ENCODE results near the gene POLD2. TPM values are rescaled to one million over a fixed set of nuclear protein-coding genes. Genes with fewer than 3 reads are reported as not detected.

POLD2 gene
- total and polyA plus RNA-seq, 2 donors (not counting 3 experiments of a cell fraction or from before 2014, with no cell fraction given) = 96.5 to 122 TPM

- Histone ChIP-seq H3K9me1 (replicated peaks; ENCODE audit: control insufficient read depth, extremely low read depth, insufficient read depth, low read length) (no peaks in the 10 kb centered on the region), H4K20me1 (replicated peaks; ENCODE audit: control insufficient read depth, extremely low read depth, insufficient read depth, low read length) (no peaks in the 10 kb centered on the region), H3K4me3 (replicated peaks in 1 of 3; ENCODE audit: insufficient read depth in 1 of 3, low read depth in 1 of 3, low read length in 3 of 3) (no peak overlapping the region), H3K27ac (ENCODE audit: insufficient read depth, low read depth, low read length) (no peak overlapping the region), H2AFZ (ENCODE audit: low read depth, low read length) (no peak overlapping the region), H3K4me2 (ENCODE audit: insufficient read depth, low read length) (no peak overlapping the region), H3K36me3 (ENCODE audit: control insufficient read depth in 2 of 2, extremely low read depth in 1 of 2, insufficient read depth in 2 of 2, low read length in 2 of 2) (peaks cover 0 to 2% of the 10 kb centered on the region in 2 experiments), H3K9ac (replicated peaks; ENCODE audit: extremely low read depth, insufficient read depth, low read length) (no peak overlapping the region), H3K4me1 (ENCODE audit: control insufficient read depth, extremely low read depth, insufficient read depth, low read length) (peaks cover 17% of the 10 kb centered on the region), H3K27me3 (ENCODE audit: control insufficient read depth in 2 of 2, insufficient read depth in 2 of 2, low read length in 2 of 2) (no peaks in the 10 kb centered on the region), H3K79me2 (ENCODE audit: control insufficient read depth, insufficient read depth, low read length) (no peaks in the 10 kb centered on the region), H3K9me3 (replicated peaks; ENCODE audit: control insufficient read depth, insufficient read depth, low read length) (no peaks in the 10 kb centered on the region)
- dilution Hi-C loops (cut with MboI; ENCODE audit: extremely low pct_ligation_motif_present, low sequenced_read_pairs) = no loop called here
- DNase-seq (ENCODE audit: low read depth, low spot score) = no peak
- no peak for TF ChIP-seq JUN (IDR thresholded peaks at IDR 0.05; ENCODE audit: borderline replicate concordance, insufficient read depth, insufficient read length, low read depth)
- TF ChIP-seq GATA2 (IDR thresholded peaks at IDR 0.05; ENCODE audit: insufficient read depth, insufficient read length, low read depth, low read length) = no peak
- no peak for TF ChIP-seq POLR2A (IDR thresholded peaks at IDR 0.05; ENCODE audit: low read depth, low read length)
- TF ChIP-seq, protein P1, sequence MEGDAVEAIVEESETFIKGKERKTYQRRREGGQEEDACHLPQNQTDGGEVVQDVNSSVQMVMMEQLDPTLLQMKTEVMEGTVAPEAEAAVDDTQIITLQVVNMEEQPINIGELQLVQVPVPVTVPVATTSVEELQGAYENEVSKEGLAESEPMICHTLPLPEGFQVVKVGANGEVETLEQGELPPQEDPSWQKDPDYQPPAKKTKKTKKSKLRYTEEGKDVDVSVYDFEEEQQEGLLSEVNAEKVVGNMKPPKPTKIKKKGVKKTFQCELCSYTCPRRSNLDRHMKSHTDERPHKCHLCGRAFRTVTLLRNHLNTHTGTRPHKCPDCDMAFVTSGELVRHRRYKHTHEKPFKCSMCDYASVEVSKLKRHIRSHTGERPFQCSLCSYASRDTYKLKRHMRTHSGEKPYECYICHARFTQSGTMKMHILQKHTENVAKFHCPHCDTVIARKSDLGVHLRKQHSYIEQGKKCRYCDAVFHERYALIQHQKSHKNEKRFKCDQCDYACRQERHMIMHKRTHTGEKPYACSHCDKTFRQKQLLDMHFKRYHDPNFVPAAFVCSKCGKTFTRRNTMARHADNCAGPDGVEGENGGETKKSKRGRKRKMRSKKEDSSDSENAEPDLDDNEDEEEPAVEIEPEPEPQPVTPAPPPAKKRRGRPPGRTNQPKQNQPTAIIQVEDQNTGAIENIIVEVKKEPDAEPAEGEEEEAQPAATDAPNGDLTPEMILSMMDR (IDR thresholded peaks at IDR 0.05; ENCODE audit: extremely low read depth in 1 of 2, insufficient read depth in 1 of 2, low read depth in 1 of 2, low read length in 2 of 2) = no peak
- TF ChIP-seq, protein P2, sequence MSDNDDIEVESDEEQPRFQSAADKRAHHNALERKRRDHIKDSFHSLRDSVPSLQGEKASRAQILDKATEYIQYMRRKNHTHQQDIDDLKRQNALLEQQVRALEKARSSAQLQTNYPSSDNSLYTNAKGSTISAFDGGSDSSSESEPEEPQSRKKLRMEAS (IDR thresholded peaks at IDR 0.05; ENCODE audit: insufficient read depth, insufficient read length) = no peak
- no peak for TF ChIP-seq POLR2AphosphoS5 (IDR thresholded peaks at IDR 0.05; ENCODE audit: insufficient read depth, low read depth, low read length)
- no peak for TF ChIP-seq EZH2 (IDR thresholded peaks at IDR 0.05; ENCODE audit: borderline replicate concordance, low read depth, low read length, severe bottlenecking)
- TF ChIP-seq MYC (IDR thresholded peaks at IDR 0.05; ENCODE audit: low read depth, low read length) = no peak
- TF ChIP-seq FOS (IDR thresholded peaks at IDR 0.05; ENCODE audit: borderline replicate concordance, insufficient read depth, low read length) = no peak
- POLR2A ChIA-PET = no interaction called here
- intact Hi-C loops (cut with micrococcal nuclease) = no loop called here
- BruUV-seq (replicated peaks) = no TSS peak
- CTCF ChIA-PET = interaction anchor here (0.9 to 1.3 kb wide), 2 partner anchors 14 to 38 kb away, joined by 3 to 4 read pairs; partner anchors contain the start of gene POLD2
- FAIRE-seq = no peak
Measured at GRCh38 chr7:44084701-44085100, 38.6 kb downstream of the POLD2 start.
